IMR-90 (cell line): Measurements from ENCODE around the gene C2. TPM values are rescaled to one million over a fixed set of nuclear protein-coding genes. Genes with fewer than 3 reads are reported as not detected.

ENCODE experiments used
- ATAC-seq: fragments of 200-7000 bp; cut with Tn5 transposase; 2 replicates; pipeline ENCODE4 v1.9.1; 2020; ENCODE audit warnings: low read depth, mild to moderate bottlenecking, moderate library complexity
- BruUV-seq: library from RNA; stranded (reverse); fragments of 400-500 nt; replicated peaks from 2 replicates; lab custom pipeline; 2021; lab: Mats Ljungman, UMichigan
- CTCF ChIA-PET: fragments of 300-600 bp; formaldehyde crosslinking; extraction: SDS; loops from one replicate; lab custom pipeline; 2021; ENCODE audit warnings: antibody characterized with exemption; lab: Yijun Ruan, JAX
- POLR2A ChIA-PET: fragments of 300-600 bp; sonication (Branson Sonifier 250); formaldehyde crosslinking; loops from one replicate; lab custom pipeline; 2022; ENCODE audit warnings: antibody characterized with exemption; ENCODE audit not compliant: unreplicated experiment; lab: Charles Lee
- DNase-seq: peaks from one replicate; pipeline ENCODE4 v3.0.0; 2013
- H2AFZ ChIP-seq: replicated peaks from 2 replicates; pipeline ENCODE3; 2013; ENCODE audit warnings: low read length, mild to moderate bottlenecking; ENCODE audit not compliant: poor library complexity
- H2AK5ac ChIP-seq: 2 replicates; pipeline ENCODE4 v1.6.1; 2013; ENCODE audit warnings: low read depth, low read length, inconsistent platforms
- H2AK9ac ChIP-seq: replicated peaks from 2 replicates; pipeline ENCODE3; 2013; ENCODE audit warnings: mild to moderate bottlenecking, low read depth, low read length, moderate library complexity; ENCODE audit not compliant: poor library complexity
- H2BK120ac ChIP-seq: 2 replicates; pipeline ENCODE4 v1.6.1; 2013; ENCODE audit warnings: low read depth, low read length, inconsistent platforms
- H2BK15ac ChIP-seq: 3 replicates; pipeline ENCODE4 v1.6.1; 2013; ENCODE audit warnings: low read depth, low read length, inconsistent platforms
- H2BK20ac ChIP-seq: 2 replicates; pipeline ENCODE4 v1.6.1; 2013; ENCODE audit warnings: low read depth, mild to moderate bottlenecking, inconsistent platforms, low read length, moderate library complexity
- H2BK5ac ChIP-seq: 2 replicates; pipeline ENCODE4 v1.6.1; 2013; ENCODE audit warnings: mild to moderate bottlenecking, low read depth, low read length, inconsistent platforms; ENCODE audit not compliant: poor library complexity, severe bottlenecking
- H3K14ac ChIP-seq: replicated peaks from 2 replicates; pipeline ENCODE4 v1.6.1; 2013; ENCODE audit warnings: low read depth, low read length, inconsistent platforms
- H3K18ac ChIP-seq: 2 replicates; pipeline ENCODE4 v1.6.1; 2013; ENCODE audit warnings: low read depth, low read length, control low read depth
- H3K23ac ChIP-seq: 2 replicates; pipeline ENCODE4 v1.6.1; 2013; ENCODE audit warnings: low read depth, low read length, inconsistent platforms
- H3K27ac ChIP-seq: 2 replicates; pipeline ENCODE4 v1.5.1; 2013; ENCODE audit warnings: mild to moderate bottlenecking, control low read depth, low read length; ENCODE audit not compliant: insufficient read depth
- H3K27me3 ChIP-seq: 2 replicates; pipeline ENCODE4 v1.6.1; 2013; ENCODE audit warnings: low read length; ENCODE audit not compliant: control insufficient read depth, insufficient read depth
- H3K36me3 ChIP-seq: 2 replicates; pipeline ENCODE4 v1.6.1; 2013; ENCODE audit warnings: low read length, mixed read lengths; ENCODE audit not compliant: control insufficient read depth, insufficient read depth
- H3K4ac ChIP-seq: 2 replicates; pipeline ENCODE4 v1.6.1; 2013; ENCODE audit warnings: low read depth, low read length, inconsistent platforms
- H3K4me1 ChIP-seq: 2 replicates; pipeline ENCODE4 v1.6.1; 2013; ENCODE audit warnings: low read length, mixed read lengths; ENCODE audit not compliant: control insufficient read depth, insufficient read depth
- H3K4me2 ChIP-seq: 2 replicates; pipeline ENCODE4 v1.6.1; 2013; ENCODE audit warnings: low read depth, mild to moderate bottlenecking, control low read depth, low read length, moderate library complexity
- H3K4me3 ChIP-seq: 2 replicates; pipeline ENCODE4 v1.5.1; 2013; ENCODE audit warnings: low read depth, mild to moderate bottlenecking, control low read depth, low read length, moderate library complexity; ENCODE audit not compliant: insufficient read depth
- H3K56ac ChIP-seq: 2 replicates; pipeline ENCODE4 v1.6.1; 2013; ENCODE audit warnings: low read length, inconsistent platforms; ENCODE audit not compliant: insufficient read depth; ENCODE audit errors: extremely low read depth
- H3K79me1 ChIP-seq, 2 experiments: 2 replicates each; pipeline ENCODE4 v1.6.1; 2013; ENCODE audit warnings: low read length in 2 of 2, inconsistent platforms in 1 of 2, low read depth in 1 of 2
- H3K9ac ChIP-seq: 2 replicates; pipeline ENCODE4 v1.6.1; 2013; ENCODE audit warnings: low read depth, low read length, control low read depth
- H3K9me1 ChIP-seq: 2 replicates; pipeline ENCODE4 v1.6.1; 2013; ENCODE audit warnings: low read length, inconsistent platforms; ENCODE audit not compliant: insufficient read depth
- H3K9me3 ChIP-seq: 2 replicates; pipeline ENCODE4 v1.6.1; 2013; ENCODE audit warnings: low read length; ENCODE audit not compliant: control insufficient read depth, insufficient read depth
- H4K20me1 ChIP-seq: 2 replicates; pipeline ENCODE4 v1.6.1; 2013; ENCODE audit warnings: low read length, inconsistent platforms; ENCODE audit not compliant: insufficient read depth
- H4K5ac ChIP-seq: 2 replicates; pipeline ENCODE4 v1.6.1; 2013; ENCODE audit warnings: mild to moderate bottlenecking, low read depth, low read length, control low read depth
- H4K8ac ChIP-seq, 2 experiments: 2 replicates each; pipeline ENCODE4 v1.6.1; 2013; ENCODE audit warnings: low read depth in 2 of 2, low read length in 2 of 2, control low read depth in 1 of 2, inconsistent platforms in 1 of 2
- H4K91ac ChIP-seq: 2 replicates; pipeline ENCODE4 v1.6.1; 2013; ENCODE audit warnings: low read depth, low read length, inconsistent platforms; ENCODE audit not compliant: insufficient read depth
- BHLHE40 ChIP-seq: fragments of 150-350 bp; IDR thresholded peaks from 2 replicates; pipeline ENCODE4 v1.6.1; 2016; ENCODE audit warnings: mild to moderate bottlenecking, low read depth, low read length
- CHD1 ChIP-seq: IDR thresholded peaks from 2 replicates; pipeline ENCODE4 v1.6.1; 2012; ENCODE audit warnings: low read depth, low read length, improper control_type of control experiment
- ELK1 ChIP-seq: fragments of 150-350 bp; IDR thresholded peaks from 2 replicates; pipeline ENCODE4 v1.6.1; 2016; ENCODE audit warnings: low read depth, mild to moderate bottlenecking, low read length, moderate library complexity, borderline replicate concordance
- FOS ChIP-seq: fragments of 150-350 bp; IDR thresholded peaks from 2 replicates; pipeline ENCODE4 v1.6.1; 2016; ENCODE audit warnings: low read depth, low read length
- MAFK ChIP-seq: IDR thresholded peaks from 2 replicates; pipeline ENCODE4 v1.6.1; 2012; ENCODE audit warnings: low read depth, low read length, improper control_type of control experiment
- MAZ ChIP-seq: IDR thresholded peaks from 2 replicates; pipeline ENCODE4 v1.6.1; 2012; ENCODE audit warnings: low read depth, mild to moderate bottlenecking, low read length, improper control_type of control experiment, moderate library complexity, borderline replicate concordance
- MXI1 ChIP-seq: IDR thresholded peaks from 2 replicates; pipeline ENCODE4 v1.6.1; 2012; ENCODE audit warnings: low read depth, mild to moderate bottlenecking, low read length, moderate library complexity, borderline replicate concordance
- POLR2A ChIP-seq: IDR thresholded peaks from 2 replicates; pipeline ENCODE4 v1.6.1; 2012; ENCODE audit warnings: mild to moderate bottlenecking, low read depth, low read length
- RCOR1 ChIP-seq: IDR thresholded peaks from 2 replicates; pipeline ENCODE4 v1.6.1; 2012; ENCODE audit warnings: mild to moderate bottlenecking, low read length, improper control_type of control experiment; ENCODE audit not compliant: insufficient replicate concordance
- SMC3 ChIP-seq: fragments of 150-350 bp; IDR thresholded peaks from 2 replicates; pipeline ENCODE4 v1.6.1; 2016; ENCODE audit warnings: low read depth, mild to moderate bottlenecking, antibody characterized with exemption, low read length, moderate library complexity
- dilution Hi-C: fragments of 300-500 bp; cut with HindIII; formaldehyde crosslinking; loops from one replicate; pipeline ENCODE4 v1.14.3; 2018; ENCODE audit warnings: low sequenced_read_pairs; ENCODE audit not compliant: unreplicated experiment
- in situ Hi-C: fragments of 300-500 bp; cut with MboI; formaldehyde crosslinking; loops from 3 replicates; pipeline ENCODE4 v1.14.3; 2019; ENCODE audit warnings: low sequenced_read_pairs, inconsistent platforms, mixed read lengths
- intact Hi-C: fragments of 100-400 bp; cut with micrococcal nuclease; formaldehyde crosslinking; loops from 2 replicates; pipeline ENCODE4 v1.10.0; 2022
- polyA plus RNA-seq, 3 experiments: library from polyadenylated mRNA; depleted of rRNA; stranded (reverse); fragments of >200 nt; gene quantifications; 2 replicates each; pipeline ENCODE4 v1.2.3, GENCODE V29; 2012; ENCODE audit warnings: low replicate concordance in 1 of 3
- total RNA-seq: library from RNA; depleted of rRNA; stranded (reverse); fragments of >200 nt; gene quantifications from 2 replicates; pipeline ENCODE4 v1.2.3, GENCODE V29; 2012
- TF ChIP-seq, protein P1 (sequence below): conservative IDR thresholded peaks from 2 replicates; pipeline ENCODE4 v1.5.1; 2012; ENCODE audit warnings: mild to moderate bottlenecking, low read depth, low read length, improper control_type of control experiment

The C2 gene
- total and polyA plus RNA-seq, 2 of the 4 experiments (the other 2 are of a cell fraction) = 0.18 to 0.19 TPM

- no peak for ATAC-seq
Measured at GRCh38 chr6:31915351-31915750, 12.2 kb upstream of the C2 start.

More at GRCh38 chr6:31915351-31915750, 12.2 kb upstream of the C2 start:
- intact Hi-C loops = no loop called here
- H4K91ac ChIP-seq = no peak overlapping the region
- BruUV-seq = no TSS peak
- no peak overlapping the region for H3K18ac ChIP-seq
- H3K4me3 ChIP-seq = no peak overlapping the region
- no peak overlapping the region for H2AFZ ChIP-seq
- no peak overlapping the region for H3K56ac ChIP-seq
- H2BK20ac ChIP-seq = no peak overlapping the region
- no peaks in the 10 kb centered on the region for H4K20me1 ChIP-seq
- no peaks in the 10 kb centered on the region for H3K36me3 ChIP-seq
- H4K5ac ChIP-seq = no peak overlapping the region
- ChIA-PET CTCF (no interaction called here), POLR2A (no interaction called here)
- H4K8ac ChIP-seq = no peak overlapping the region
- peaks cover 9% of the 10 kb centered on the region; the same call in 1 of the 2 replicates for H3K9me1 ChIP-seq
- no peaks in the 10 kb centered on the region for H3K9me3 ChIP-seq
- H3K27me3 ChIP-seq = no peaks in the 10 kb centered on the region
- no peak overlapping the region for H3K14ac ChIP-seq
- no peak overlapping the region for H2AK9ac ChIP-seq
- no peak overlapping the region for H3K4me2 ChIP-seq
- no peak overlapping the region for H2BK120ac ChIP-seq
- no peak for DNase-seq
- H3K23ac ChIP-seq = no peak overlapping the region
- no peak overlapping the region for H3K4ac ChIP-seq
- in situ Hi-C loops = no loop called here
- H2BK15ac ChIP-seq = no peak overlapping the region
- peaks cover 3% of the 10 kb centered on the region; the same call in 1 of the 2 replicates for H3K4me1 ChIP-seq
- H2BK5ac ChIP-seq = no peak overlapping the region
- TF ChIP-seq MXI1 = no peak
- no peak for TF ChIP-seq FOS
- TF ChIP-seq, protein P1, sequence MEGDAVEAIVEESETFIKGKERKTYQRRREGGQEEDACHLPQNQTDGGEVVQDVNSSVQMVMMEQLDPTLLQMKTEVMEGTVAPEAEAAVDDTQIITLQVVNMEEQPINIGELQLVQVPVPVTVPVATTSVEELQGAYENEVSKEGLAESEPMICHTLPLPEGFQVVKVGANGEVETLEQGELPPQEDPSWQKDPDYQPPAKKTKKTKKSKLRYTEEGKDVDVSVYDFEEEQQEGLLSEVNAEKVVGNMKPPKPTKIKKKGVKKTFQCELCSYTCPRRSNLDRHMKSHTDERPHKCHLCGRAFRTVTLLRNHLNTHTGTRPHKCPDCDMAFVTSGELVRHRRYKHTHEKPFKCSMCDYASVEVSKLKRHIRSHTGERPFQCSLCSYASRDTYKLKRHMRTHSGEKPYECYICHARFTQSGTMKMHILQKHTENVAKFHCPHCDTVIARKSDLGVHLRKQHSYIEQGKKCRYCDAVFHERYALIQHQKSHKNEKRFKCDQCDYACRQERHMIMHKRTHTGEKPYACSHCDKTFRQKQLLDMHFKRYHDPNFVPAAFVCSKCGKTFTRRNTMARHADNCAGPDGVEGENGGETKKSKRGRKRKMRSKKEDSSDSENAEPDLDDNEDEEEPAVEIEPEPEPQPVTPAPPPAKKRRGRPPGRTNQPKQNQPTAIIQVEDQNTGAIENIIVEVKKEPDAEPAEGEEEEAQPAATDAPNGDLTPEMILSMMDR = no peak
- no peak for TF ChIP-seq BHLHE40
- no peak for TF ChIP-seq MAZ
- TF ChIP-seq SMC3 = no peak
- TF ChIP-seq RCOR1 = no peak
- no peak for TF ChIP-seq MAFK
- TF ChIP-seq ELK1 = no peak
- TF ChIP-seq POLR2A = no peak
- no peak for TF ChIP-seq CHD1
- no peak overlapping the region for H3K9ac ChIP-seq
- dilution Hi-C loops = no loop called here
- H2AK5ac ChIP-seq = no peak overlapping the region
- no peak overlapping the region for H3K27ac ChIP-seq
- H3K79me1 ChIP-seq = no peaks in the 10 kb centered on the region
